ENCODE data around the gene OBSCN. TPM values are rescaled to one million over a fixed set of nuclear protein-coding genes. Genes with fewer than 3 reads are reported as not detected.

OBSCN gene
- total RNA-seq, 2 experiments from 2014 or later, result 80.8 to 82.2 TPM

- intact Hi-C loops (cut with DNase I, micrococcal nuclease), result no loop called here
- Mint-ChIP-seq H3K9me3 (no peaks in the 10 kb centered on the region), H3K4me3 (no peak overlapping the region), H3K36me3 (ENCODE audit: low read depth) (peaks cover 3% of the 10 kb centered on the region), H3K27ac (no peak overlapping the region), H3K4me1 (ENCODE audit: low read depth) (no peaks in the 10 kb centered on the region), H3K27me3 (no peaks in the 10 kb centered on the region)
- POLR2A ChIA-PET, result no interaction called here
- H3K4me1 ChIP-seq (ENCODE audit: insufficient read depth, low read length), result no peaks in the 10 kb centered on the region
- H3K27me3 ChIP-seq (ENCODE audit: control insufficient read depth in 1 of 2, insufficient read depth in 2 of 2, low read length in 2 of 2), result no peaks in the 10 kb centered on the region
- peaks cover 0 to 9% of the 10 kb centered on the region in 2 experiments for H3K9me3 ChIP-seq (ENCODE audit: control insufficient read depth in 1 of 2, insufficient read depth in 1 of 2, low read length in 2 of 2)
- ATAC-seq (ENCODE audit: poor library complexity) (no peak), DNase-seq (peak in 1 of 14 experiments; percentile 2)
- no peak overlapping the region for H3K4me3 ChIP-seq (ENCODE audit: low read length)
- H3K36me3 ChIP-seq (ENCODE audit: insufficient read depth, low read length), result no peaks in the 10 kb centered on the region
- no peak for TF ChIP-seq CTCF (IDR thresholded peaks at IDR 0.05)
- H3K27ac ChIP-seq (ENCODE audit: low read depth in 1 of 2, low read length in 2 of 2), result no peak overlapping the region
- CTCF ChIA-PET, result no interaction called here
Observed at GRCh38 chr1:228371741-228372182, 163.9 kb downstream of the OBSCN start.

GRCh38 chr1:228372183-228373003 lies 164.5 kb downstream of the OBSCN start:
- Histone ChIP-seq H3K4me3 (ENCODE audit: low read length) (no peak overlapping the region), H3K4me1 (ENCODE audit: insufficient read depth, low read length) (no peaks in the 10 kb centered on the region), H3K27me3 (ENCODE audit: control insufficient read depth in 1 of 2, insufficient read depth in 2 of 2, low read length in 2 of 2) (no peaks in the 10 kb centered on the region), H3K36me3 (ENCODE audit: insufficient read depth, low read length) (no peaks in the 10 kb centered on the region), H3K9me3 (ENCODE audit: control insufficient read depth in 1 of 2, insufficient read depth in 1 of 2, low read length in 2 of 2) (peaks cover 0 to 11% of the 10 kb centered on the region in 2 experiments), H3K27ac (ENCODE audit: low read depth in 1 of 2, low read length in 2 of 2) (no peak overlapping the region)
- TF ChIP-seq CTCF (IDR thresholded peaks at IDR 0.05), result no peak
- Mint-ChIP-seq H3K9me3 (no peaks in the 10 kb centered on the region), H3K4me3 (no peak overlapping the region), H3K27me3 (no peaks in the 10 kb centered on the region), H3K36me3 (ENCODE audit: low read depth) (peaks cover 3% of the 10 kb centered on the region), H3K4me1 (ENCODE audit: low read depth) (no peaks in the 10 kb centered on the region), H3K27ac (no peak overlapping the region)
- POLR2A ChIA-PET, result no interaction called here
- DNase-seq (peak in 1 of 14 experiments; percentile 3), ATAC-seq (ENCODE audit: poor library complexity) (no peak)
- intact Hi-C loops (cut with DNase I, micrococcal nuclease), result no loop called here
- CTCF ChIA-PET, result no interaction called here

- no peak overlapping the region for H3K4me3 Mint-ChIP-seq
- DNase-seq, result peak in 1 of 14 experiments; percentile 4
Observed at GRCh38 chr1:228373004-228373680, 165.3 kb downstream of the OBSCN start.

More at GRCh38 chr1:228373004-228373680, 165.3 kb downstream of the OBSCN start:
- no peak overlapping the region for H3K27ac Mint-ChIP-seq
- intact Hi-C loops (cut with DNase I, micrococcal nuclease), result no loop called here
- no peak for ATAC-seq (ENCODE audit: poor library complexity)
- no peaks in the 10 kb centered on the region for H3K36me3 ChIP-seq (ENCODE audit: insufficient read depth, low read length)
- no peaks in the 10 kb centered on the region for H3K4me1 Mint-ChIP-seq (ENCODE audit: low read depth)
- ChIA-PET CTCF (no interaction called here), POLR2A (no interaction called here)
- no peaks in the 10 kb centered on the region for H3K9me3 Mint-ChIP-seq
- TF ChIP-seq CTCF (IDR thresholded peaks at IDR 0.05), result no peak
- no peak overlapping the region for H3K4me3 ChIP-seq (ENCODE audit: low read length)
- no peaks in the 10 kb centered on the region for H3K27me3 ChIP-seq (ENCODE audit: control insufficient read depth in 1 of 2, insufficient read depth in 2 of 2, low read length in 2 of 2)
- H3K27me3 Mint-ChIP-seq, result no peaks in the 10 kb centered on the region
- peaks cover 3% of the 10 kb centered on the region for H3K36me3 Mint-ChIP-seq (ENCODE audit: low read depth)
- peaks cover 5% of the 10 kb centered on the region for H3K4me1 ChIP-seq (ENCODE audit: insufficient read depth, low read length)
- H3K9me3 ChIP-seq (ENCODE audit: control insufficient read depth in 1 of 2, insufficient read depth in 1 of 2, low read length in 2 of 2), result peaks cover 0 to 11% of the 10 kb centered on the region in 2 experiments
- no peak overlapping the region for H3K27ac ChIP-seq (ENCODE audit: low read depth in 1 of 2, low read length in 2 of 2)
